ENCODE measurements around the gene CENPP. TPM values are rescaled to one million over a fixed set of nuclear protein-coding genes. Genes with fewer than 3 reads are reported as not detected.

Gene CENPP
- total RNA-seq, 1 donor from 2014 or later = 1.9 TPM

- no peaks in the 10 kb centered on the region for H3K9me3 Mint-ChIP-seq (ENCODE audit: unreplicated experiment)
- H3K4me3 ChIP-seq (ENCODE audit: insufficient read depth, low read depth, low read length) = no peak overlapping the region
- no peak for FAIRE-seq
Observed at GRCh38 chr9:92595930-92596329, 270.2 kb downstream of the CENPP start.

DNA sequence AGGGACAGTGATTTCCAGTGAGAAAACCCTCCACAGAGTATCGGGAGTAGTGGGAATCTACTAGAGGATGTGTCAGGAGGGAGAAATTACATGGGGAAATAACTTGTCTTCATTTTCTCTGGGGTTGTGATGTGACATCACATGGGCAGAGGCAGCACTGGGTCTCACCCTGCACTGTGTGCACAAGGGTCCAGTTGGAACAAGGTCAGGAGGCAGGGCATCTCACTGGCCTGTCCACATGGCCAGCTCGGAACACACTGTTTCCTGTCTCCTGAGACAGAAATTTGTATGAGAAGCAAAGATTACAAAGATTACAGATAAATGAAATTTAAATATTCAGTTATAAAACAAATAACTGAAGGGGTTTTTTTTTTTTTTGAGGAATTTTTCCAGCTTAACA is 272.6 kb downstream of the CENPP start:
- H3K27me3 Mint-ChIP-seq (ENCODE audit: low read depth, unreplicated experiment) = no peaks in the 10 kb centered on the region
- Histone ChIP-seq H3K27ac (ENCODE audit: low read depth, low read length) (no peak overlapping the region), H3K9me3 (ENCODE audit: insufficient read depth, low read depth, low read length) (no peaks in the 10 kb centered on the region), H3K4me1 (ENCODE audit: insufficient read depth, low read length) (peaks cover 13% of the 10 kb centered on the region), H2AFZ (ENCODE audit: low read depth, low read length) (no peak overlapping the region), H3K4me3 (ENCODE audit: insufficient read depth, low read depth, low read length) (no peak overlapping the region), H3K36me3 (ENCODE audit: insufficient read depth, low read length) (no peaks in the 10 kb centered on the region), H4K20me1 (ENCODE audit: insufficient read depth, low read length) (no peaks in the 10 kb centered on the region), H3K9ac (ENCODE audit: low read length) (no peak overlapping the region), H3K4me2 (ENCODE audit: low read length) (no peak overlapping the region), H3K79me2 (ENCODE audit: insufficient read depth, low read length) (no peaks in the 10 kb centered on the region), H3K27me3 (ENCODE audit: insufficient read depth, low read length) (no peaks in the 10 kb centered on the region)
- H3K4me1 Mint-ChIP-seq (ENCODE audit: low read depth, unreplicated experiment) = peaks cover 15% of the 10 kb centered on the region
- no peaks in the 10 kb centered on the region for H3K9me3 Mint-ChIP-seq (ENCODE audit: unreplicated experiment)
- FAIRE-seq = no peak
- TF ChIP-seq EZH2 (IDR thresholded peaks at IDR 0.05; ENCODE audit: insufficient read depth, low read length) (no peak), CTCF (IDR thresholded peaks at IDR 0.05; ENCODE audit: insufficient read depth, low read depth, low read length) (no peak)
- peaks cover 5% of the 10 kb centered on the region for H3K36me3 Mint-ChIP-seq (ENCODE audit: low read depth, unreplicated experiment)
- H3K4me3 Mint-ChIP-seq (ENCODE audit: unreplicated experiment) = no peak overlapping the region
- H3K27ac Mint-ChIP-seq (ENCODE audit: unreplicated experiment) = no peak overlapping the region
- DNase-seq (ENCODE audit: low read depth) = no peak

More at GRCh38 chr9:92595930-92596329, 270.2 kb downstream of the CENPP start:
- TF ChIP-seq CTCF (IDR thresholded peaks at IDR 0.05; ENCODE audit: insufficient read depth, low read depth, low read length) = no peak
- TF ChIP-seq EZH2 (IDR thresholded peaks at IDR 0.05; ENCODE audit: insufficient read depth, low read length) = no peak
- Histone ChIP-seq H2AFZ (ENCODE audit: low read depth, low read length) (no peak overlapping the region), H3K9ac (ENCODE audit: low read length) (no peak overlapping the region), H3K4me1 (ENCODE audit: insufficient read depth, low read length) (peaks cover 10% of the 10 kb centered on the region), H3K36me3 (ENCODE audit: insufficient read depth, low read length) (no peaks in the 10 kb centered on the region), H3K9me3 (ENCODE audit: insufficient read depth, low read depth, low read length) (no peaks in the 10 kb centered on the region), H3K4me2 (ENCODE audit: low read length) (no peak overlapping the region), H3K79me2 (ENCODE audit: insufficient read depth, low read length) (no peaks in the 10 kb centered on the region), H3K27ac (ENCODE audit: low read depth, low read length) (no peak overlapping the region), H4K20me1 (ENCODE audit: insufficient read depth, low read length) (no peaks in the 10 kb centered on the region), H3K27me3 (ENCODE audit: insufficient read depth, low read length) (no peaks in the 10 kb centered on the region)
- Mint-ChIP-seq H3K27ac (ENCODE audit: unreplicated experiment) (no peak overlapping the region), H3K36me3 (ENCODE audit: low read depth, unreplicated experiment) (no peaks in the 10 kb centered on the region), H3K4me1 (ENCODE audit: low read depth, unreplicated experiment) (peaks cover 8% of the 10 kb centered on the region), H3K27me3 (ENCODE audit: low read depth, unreplicated experiment) (no peaks in the 10 kb centered on the region), H3K4me3 (ENCODE audit: unreplicated experiment) (no peak overlapping the region)
- no peak for DNase-seq (ENCODE audit: low read depth)

DNA sequence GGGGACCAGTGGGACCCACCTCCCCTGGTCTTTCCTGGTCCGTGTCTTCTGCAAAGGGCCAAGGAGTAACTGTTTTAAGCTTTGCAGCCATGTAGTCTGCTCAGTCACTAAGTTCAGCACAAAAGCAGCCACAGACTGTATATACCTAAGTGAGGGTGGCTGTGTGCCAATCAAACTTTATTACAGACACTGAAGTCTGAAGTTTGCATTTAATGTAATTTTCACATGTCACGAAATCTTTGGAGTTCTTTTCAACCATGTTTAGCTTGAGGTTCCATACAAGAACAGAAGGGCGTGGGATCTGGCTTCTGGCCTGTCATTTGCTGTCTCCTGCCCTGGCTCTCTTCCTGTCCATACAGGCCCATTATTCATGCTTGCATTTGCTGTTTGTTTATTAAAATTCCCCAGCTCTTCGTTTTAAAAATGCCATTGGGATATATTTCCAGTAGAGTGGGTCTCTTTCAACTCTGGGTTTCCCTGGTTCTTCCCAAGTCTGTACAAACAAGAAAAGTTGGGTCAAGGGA is 274.2 kb downstream of the CENPP start:
- no peaks in the 10 kb centered on the region for H4K20me1 ChIP-seq (ENCODE audit: insufficient read depth, low read length)
- no peaks in the 10 kb centered on the region for H3K9me3 Mint-ChIP-seq (ENCODE audit: unreplicated experiment)

More for the DNA sequence above, 274.2 kb downstream of the CENPP start:
- Histone ChIP-seq H3K4me1 (ENCODE audit: insufficient read depth, low read length) (peaks cover 13% of the 10 kb centered on the region), H3K79me2 (ENCODE audit: insufficient read depth, low read length) (no peaks in the 10 kb centered on the region), H3K4me2 (ENCODE audit: low read length) (no peak overlapping the region), H3K9ac (ENCODE audit: low read length) (no peak overlapping the region), H3K27me3 (ENCODE audit: insufficient read depth, low read length) (no peaks in the 10 kb centered on the region), H3K4me3 (ENCODE audit: insufficient read depth, low read depth, low read length) (no peak overlapping the region), H3K9me3 (ENCODE audit: insufficient read depth, low read depth, low read length) (no peaks in the 10 kb centered on the region), H3K27ac (ENCODE audit: low read depth, low read length) (no peak overlapping the region), H2AFZ (ENCODE audit: low read depth, low read length) (no peak overlapping the region), H3K36me3 (ENCODE audit: insufficient read depth, low read length) (no peaks in the 10 kb centered on the region)
- Mint-ChIP-seq H3K4me3 (ENCODE audit: unreplicated experiment) (no peak overlapping the region), H3K4me1 (ENCODE audit: low read depth, unreplicated experiment) (peaks cover 15% of the 10 kb centered on the region), H3K27me3 (ENCODE audit: low read depth, unreplicated experiment) (no peaks in the 10 kb centered on the region), H3K27ac (ENCODE audit: unreplicated experiment) (peak overlapping the region; percentile 78), H3K36me3 (ENCODE audit: low read depth, unreplicated experiment) (peaks cover 5% of the 10 kb centered on the region)
- DNase-seq (ENCODE audit: low read depth) (no peak), FAIRE-seq (no peak)
- no peak for TF ChIP-seq EZH2 (IDR thresholded peaks at IDR 0.05; ENCODE audit: insufficient read depth, low read length)
- no peak for TF ChIP-seq CTCF (IDR thresholded peaks at IDR 0.05; ENCODE audit: insufficient read depth, low read depth, low read length)

Data from astrocyte (in vitro differentiated cells and primary cell).